ENCODE measurements around the gene MAP3K7CL.

DNA sequence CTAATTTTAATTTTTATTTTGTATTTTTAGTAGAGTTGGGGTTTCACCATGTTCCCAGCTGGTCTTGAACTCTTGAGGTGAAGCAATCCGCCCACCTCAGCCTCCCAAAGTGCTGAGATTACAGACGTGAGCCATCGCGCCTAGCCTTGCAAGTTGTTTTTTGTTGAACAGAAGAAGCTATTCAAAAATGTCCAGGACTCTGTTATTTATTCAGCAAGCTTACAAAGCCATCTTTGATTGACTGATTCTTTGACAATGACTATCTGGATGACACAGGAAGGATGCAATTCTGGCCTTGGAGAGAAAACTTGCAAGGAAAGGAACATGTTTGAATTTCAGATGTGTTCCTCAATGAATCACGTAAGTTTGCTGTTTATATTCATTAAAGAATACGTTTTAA, 63.5 kb downstream of the MAP3K7CL start:
- TF ChIP-seq, protein P1, sequence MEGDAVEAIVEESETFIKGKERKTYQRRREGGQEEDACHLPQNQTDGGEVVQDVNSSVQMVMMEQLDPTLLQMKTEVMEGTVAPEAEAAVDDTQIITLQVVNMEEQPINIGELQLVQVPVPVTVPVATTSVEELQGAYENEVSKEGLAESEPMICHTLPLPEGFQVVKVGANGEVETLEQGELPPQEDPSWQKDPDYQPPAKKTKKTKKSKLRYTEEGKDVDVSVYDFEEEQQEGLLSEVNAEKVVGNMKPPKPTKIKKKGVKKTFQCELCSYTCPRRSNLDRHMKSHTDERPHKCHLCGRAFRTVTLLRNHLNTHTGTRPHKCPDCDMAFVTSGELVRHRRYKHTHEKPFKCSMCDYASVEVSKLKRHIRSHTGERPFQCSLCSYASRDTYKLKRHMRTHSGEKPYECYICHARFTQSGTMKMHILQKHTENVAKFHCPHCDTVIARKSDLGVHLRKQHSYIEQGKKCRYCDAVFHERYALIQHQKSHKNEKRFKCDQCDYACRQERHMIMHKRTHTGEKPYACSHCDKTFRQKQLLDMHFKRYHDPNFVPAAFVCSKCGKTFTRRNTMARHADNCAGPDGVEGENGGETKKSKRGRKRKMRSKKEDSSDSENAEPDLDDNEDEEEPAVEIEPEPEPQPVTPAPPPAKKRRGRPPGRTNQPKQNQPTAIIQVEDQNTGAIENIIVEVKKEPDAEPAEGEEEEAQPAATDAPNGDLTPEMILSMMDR (IDR thresholded peaks at IDR 0.05) = no peak
- TF ChIP-seq, protein P2, sequence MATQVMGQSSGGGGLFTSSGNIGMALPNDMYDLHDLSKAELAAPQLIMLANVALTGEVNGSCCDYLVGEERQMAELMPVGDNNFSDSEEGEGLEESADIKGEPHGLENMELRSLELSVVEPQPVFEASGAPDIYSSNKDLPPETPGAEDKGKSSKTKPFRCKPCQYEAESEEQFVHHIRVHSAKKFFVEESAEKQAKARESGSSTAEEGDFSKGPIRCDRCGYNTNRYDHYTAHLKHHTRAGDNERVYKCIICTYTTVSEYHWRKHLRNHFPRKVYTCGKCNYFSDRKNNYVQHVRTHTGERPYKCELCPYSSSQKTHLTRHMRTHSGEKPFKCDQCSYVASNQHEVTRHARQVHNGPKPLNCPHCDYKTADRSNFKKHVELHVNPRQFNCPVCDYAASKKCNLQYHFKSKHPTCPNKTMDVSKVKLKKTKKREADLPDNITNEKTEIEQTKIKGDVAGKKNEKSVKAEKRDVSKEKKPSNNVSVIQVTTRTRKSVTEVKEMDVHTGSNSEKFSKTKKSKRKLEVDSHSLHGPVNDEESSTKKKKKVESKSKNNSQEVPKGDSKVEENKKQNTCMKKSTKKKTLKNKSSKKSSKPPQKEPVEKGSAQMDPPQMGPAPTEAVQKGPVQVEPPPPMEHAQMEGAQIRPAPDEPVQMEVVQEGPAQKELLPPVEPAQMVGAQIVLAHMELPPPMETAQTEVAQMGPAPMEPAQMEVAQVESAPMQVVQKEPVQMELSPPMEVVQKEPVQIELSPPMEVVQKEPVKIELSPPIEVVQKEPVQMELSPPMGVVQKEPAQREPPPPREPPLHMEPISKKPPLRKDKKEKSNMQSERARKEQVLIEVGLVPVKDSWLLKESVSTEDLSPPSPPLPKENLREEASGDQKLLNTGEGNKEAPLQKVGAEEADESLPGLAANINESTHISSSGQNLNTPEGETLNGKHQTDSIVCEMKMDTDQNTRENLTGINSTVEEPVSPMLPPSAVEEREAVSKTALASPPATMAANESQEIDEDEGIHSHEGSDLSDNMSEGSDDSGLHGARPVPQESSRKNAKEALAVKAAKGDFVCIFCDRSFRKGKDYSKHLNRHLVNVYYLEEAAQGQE (IDR thresholded peaks at IDR 0.05; ENCODE audit: insufficient read depth in 1 of 2, low read depth in 2 of 2, low read length in 1 of 2) = no peak
- TF ChIP-seq POLR2AphosphoS5 (IDR thresholded peaks at IDR 0.05; ENCODE audit: low read depth, low read length) (no peak), SIN3A (IDR thresholded peaks at IDR 0.05; ENCODE audit: borderline replicate concordance, insufficient read depth, low read depth, low read length) (no peak)

Measured in Panc1 (cell line).